Measurements from ENCODE around the gene ATAD3A.

Gene ATAD3A

GRCh38 chr1:1578371-1578940 lies 66.5 kb downstream of the ATAD3A start:
- DNase-seq (ENCODE audit: low read depth in 2 of 2, low spot score in 1 of 2), result no peak

DNA sequence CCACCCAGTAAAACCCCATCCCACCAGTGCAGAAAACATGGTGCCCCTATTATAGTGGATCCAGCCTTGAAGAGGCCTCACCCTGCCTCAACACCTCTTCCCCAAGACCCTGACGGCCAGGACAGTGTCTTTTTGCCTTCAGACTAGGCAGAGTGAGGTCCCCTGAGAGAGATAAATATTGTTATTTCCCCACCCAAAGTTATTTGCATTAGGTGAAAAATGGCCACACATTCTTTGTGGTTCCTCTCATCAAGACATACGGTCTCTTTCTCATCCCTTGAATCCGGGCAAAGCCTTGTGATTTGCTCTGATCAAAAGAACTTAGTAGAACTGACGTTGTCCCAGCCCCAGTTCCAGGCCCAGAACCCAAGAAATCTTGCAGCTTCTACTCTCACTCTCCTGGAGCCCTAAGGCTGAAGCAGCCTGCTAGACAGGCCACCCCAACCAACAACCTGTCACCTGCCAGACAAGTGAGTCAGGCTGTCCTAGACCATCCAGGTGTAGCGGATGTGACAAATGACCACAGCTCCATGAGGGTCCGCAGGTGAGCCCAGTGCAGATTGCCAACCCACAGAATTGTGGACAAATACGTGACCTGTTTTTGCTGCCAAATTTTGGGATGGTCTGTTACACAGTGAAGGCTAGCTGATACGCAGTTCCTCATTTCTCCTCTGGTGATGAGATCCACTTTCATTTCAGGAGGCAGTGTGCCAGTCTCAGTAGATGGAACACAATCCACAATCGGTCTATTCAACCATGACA lies 70.8 kb downstream of the ATAD3A start:
- no peak for DNase-seq (ENCODE audit: low read depth in 2 of 2, low spot score in 1 of 2)

GRCh38 chr1:1583347-1584010 lies 71.5 kb downstream of the ATAD3A start:
- no peak for DNase-seq (ENCODE audit: low read depth in 2 of 2, low spot score in 1 of 2)
